Measurements from ENCODE around the gene TMEM143.

TMEM143 gene

GRCh38 chr19:48333467-48334384 lies 30.0 kb downstream of the TMEM143 start:
- Histone ChIP-seq H3K4me1 (ENCODE audit: control insufficient read depth in 2 of 2, insufficient read depth in 1 of 2, low read depth in 1 of 2, low read length in 2 of 2) (peaks cover 6 to 9% of the 10 kb centered on the region in 2 donors), H4K8ac (ENCODE audit: low read depth, low read length) (no peak overlapping the region), H3K14ac (ENCODE audit: low read length) (no peak overlapping the region), H3K4me3 (ENCODE audit: low read length in 2 of 2) (peak overlapping the region; percentile 11 to 67), H3K36me3 (replicated peaks in 1 of 2; ENCODE audit: control insufficient read depth in 2 of 2, insufficient read depth in 2 of 2, low read length in 2 of 2) (peaks cover 0 to 1% of the 10 kb centered on the region in 2 donors), H3K4me2 (ENCODE audit: insufficient read depth, low read length, poor library complexity, severe bottlenecking) (peak overlapping the region; percentile 92), H2BK120ac (ENCODE audit: low read depth, low read length) (no peak overlapping the region), H2BK15ac (ENCODE audit: low read length) (peak overlapping the region; percentile 18), H2AFZ (ENCODE audit: low read length) (peak overlapping the region; percentile 92), H2AK5ac (ENCODE audit: low read depth, low read length) (peak overlapping the region; percentile 46), H2BK5ac (ENCODE audit: low read length) (no peak overlapping the region), H3K9me3 (replicated peaks in 1 of 2; ENCODE audit: control insufficient read depth in 2 of 2, insufficient read depth in 1 of 2, low read depth in 1 of 2, low read length in 2 of 2) (no peaks in the 10 kb centered on the region), H4K91ac (ENCODE audit: low read depth, low read length, poor library complexity) (no peak overlapping the region), H3K27me3 (ENCODE audit: control insufficient read depth in 3 of 3, insufficient read depth in 3 of 3, low read depth in 1 of 3, low read length in 3 of 3) (peaks cover 0 to 10% (median 0%) of the 10 kb centered on the region in 3 experiments), H3K27ac (replicated peaks; ENCODE audit: low read length) (no peak overlapping the region), H3K4ac (ENCODE audit: low read length) (no peak overlapping the region), H2BK12ac (ENCODE audit: low read length) (no peak overlapping the region), H3K79me1 (ENCODE audit: low read depth, low read length) (no peaks in the 10 kb centered on the region), H3K9ac (ENCODE audit: low read depth, low read length, poor library complexity) (no peak overlapping the region), H3K18ac (ENCODE audit: low read length) (peak overlapping the region; percentile 94), H3K23ac (ENCODE audit: low read depth, low read length, poor library complexity) (peak overlapping the region; percentile 82)
- no CpG with 5 or more reads among the region's 54 CpGs for WGBS, 2 donors (ENCODE audit: extremely low coverage in 2 of 2, insufficient read length in 2 of 2, insufficient replicate concordance in 1 of 2)
- DNase-seq (ENCODE audit: low spot score) = peak; percentile 71

GRCh38 chr19:48332662-48333466 lies 30.9 kb downstream of the TMEM143 start:
- no CpG with 5 or more reads among the region's 25 CpGs for WGBS, 2 donors (ENCODE audit: extremely low coverage in 2 of 2, insufficient read length in 2 of 2, insufficient replicate concordance in 1 of 2)
- Histone ChIP-seq H2BK5ac (ENCODE audit: low read length) (no peak overlapping the region), H2BK120ac (ENCODE audit: low read depth, low read length) (no peak overlapping the region), H2BK15ac (ENCODE audit: low read length) (no peak overlapping the region), H3K14ac (ENCODE audit: low read length) (no peak overlapping the region), H3K4me1 (ENCODE audit: control insufficient read depth in 2 of 2, insufficient read depth in 1 of 2, low read depth in 1 of 2, low read length in 2 of 2) (peaks cover 6 to 9% of the 10 kb centered on the region in 2 donors), H4K91ac (ENCODE audit: low read depth, low read length, poor library complexity) (no peak overlapping the region), H3K27ac (replicated peaks; ENCODE audit: low read length) (no peak overlapping the region), H3K36me3 (replicated peaks in 1 of 2; ENCODE audit: control insufficient read depth in 2 of 2, insufficient read depth in 2 of 2, low read length in 2 of 2) (peaks cover 0 to 1% of the 10 kb centered on the region in 2 donors), H4K8ac (ENCODE audit: low read depth, low read length) (no peak overlapping the region), H2AFZ (ENCODE audit: low read length) (peak overlapping the region; percentile 92), H3K79me1 (ENCODE audit: low read depth, low read length) (no peaks in the 10 kb centered on the region), H3K9me3 (replicated peaks in 1 of 2; ENCODE audit: control insufficient read depth in 2 of 2, insufficient read depth in 1 of 2, low read depth in 1 of 2, low read length in 2 of 2) (peaks cover 0 to 2% of the 10 kb centered on the region in 2 donors), H3K4ac (ENCODE audit: low read length) (no peak overlapping the region), H3K27me3 (ENCODE audit: control insufficient read depth in 3 of 3, insufficient read depth in 3 of 3, low read depth in 1 of 3, low read length in 3 of 3) (peaks cover 0 to 4% (median 0%) of the 10 kb centered on the region in 3 experiments), H2AK5ac (ENCODE audit: low read depth, low read length) (peak overlapping the region; percentile 46), H3K18ac (ENCODE audit: low read length) (peak overlapping the region; percentile 68), H2BK12ac (ENCODE audit: low read length) (no peak overlapping the region), H3K23ac (ENCODE audit: low read depth, low read length, poor library complexity) (no peak overlapping the region), H3K9ac (ENCODE audit: low read depth, low read length, poor library complexity) (no peak overlapping the region), H3K4me3 (ENCODE audit: low read length in 2 of 2) (peak overlapping the region; percentile 11 to 61), H3K4me2 (ENCODE audit: insufficient read depth, low read length, poor library complexity, severe bottlenecking) (peak overlapping the region; percentile 69)
- peak; percentile 69 for DNase-seq (ENCODE audit: low spot score)

GRCh38 chr19:48332351-48332661 lies 31.4 kb downstream of the TMEM143 start:
- H3K4me2 ChIP-seq (ENCODE audit: insufficient read depth, low read length, poor library complexity, severe bottlenecking) = peak overlapping the region; percentile 69
- peak overlapping the region; percentile 92 for H2AFZ ChIP-seq (ENCODE audit: low read length)
- no peak overlapping the region for H2BK5ac ChIP-seq (ENCODE audit: low read length)
- H4K8ac ChIP-seq (ENCODE audit: low read depth, low read length) = no peak overlapping the region
- no peak overlapping the region for H3K9ac ChIP-seq (ENCODE audit: low read depth, low read length, poor library complexity)
- no peak for DNase-seq (ENCODE audit: low spot score)
- no CpG with 5 or more reads among the region's 6 CpGs for WGBS, 2 donors (ENCODE audit: extremely low coverage in 2 of 2, insufficient read length in 2 of 2, insufficient replicate concordance in 1 of 2)
- peak overlapping the region; percentile 44 for H3K18ac ChIP-seq (ENCODE audit: low read length)
- no peak overlapping the region for H3K27ac ChIP-seq (replicated peaks; ENCODE audit: low read length)
- H3K27me3 ChIP-seq (ENCODE audit: control insufficient read depth in 3 of 3, insufficient read depth in 3 of 3, low read depth in 1 of 3, low read length in 3 of 3) = no peaks in the 10 kb centered on the region
- peaks cover 0 to 1% of the 10 kb centered on the region in 2 donors for H3K36me3 ChIP-seq (replicated peaks in 1 of 2; ENCODE audit: control insufficient read depth in 2 of 2, insufficient read depth in 2 of 2, low read length in 2 of 2)
- H3K4ac ChIP-seq (ENCODE audit: low read length) = no peak overlapping the region
- no peak overlapping the region for H3K23ac ChIP-seq (ENCODE audit: low read depth, low read length, poor library complexity)
- no peak overlapping the region for H2BK120ac ChIP-seq (ENCODE audit: low read depth, low read length)
- H3K9me3 ChIP-seq (replicated peaks in 1 of 2; ENCODE audit: control insufficient read depth in 2 of 2, insufficient read depth in 1 of 2, low read depth in 1 of 2, low read length in 2 of 2) = peaks cover 0 to 5% of the 10 kb centered on the region in 2 donors
- peaks cover 6 to 9% of the 10 kb centered on the region in 2 donors for H3K4me1 ChIP-seq (ENCODE audit: control insufficient read depth in 2 of 2, insufficient read depth in 1 of 2, low read depth in 1 of 2, low read length in 2 of 2)
- H4K91ac ChIP-seq (ENCODE audit: low read depth, low read length, poor library complexity) = no peak overlapping the region
- no peak overlapping the region for H2BK12ac ChIP-seq (ENCODE audit: low read length)
- H2BK15ac ChIP-seq (ENCODE audit: low read length) = no peak overlapping the region
- no peak overlapping the region for H2AK5ac ChIP-seq (ENCODE audit: low read depth, low read length)
- H3K4me3 ChIP-seq (ENCODE audit: low read length in 2 of 2) = peak overlapping the region in 1 of 2 donors; percentile 11
- no peaks in the 10 kb centered on the region for H3K79me1 ChIP-seq (ENCODE audit: low read depth, low read length)
- no peak overlapping the region for H3K14ac ChIP-seq (ENCODE audit: low read length)
